Heart right ventricle (tissue), 16 donors: ENCODE measurements around the gene CDC20. TPM values are rescaled to one million over a fixed set of nuclear protein-coding genes. Genes with fewer than 3 reads are reported as not detected.

Source experiments
- ATAC-seq, 8 donors: fragments of 200-7000 bp; cut with Tn5 transposase; one replicate each; pipeline ENCODE4 v1.9.1; 2020; ENCODE audit warnings: mild to moderate bottlenecking in 8 of 8, moderate library complexity in 8 of 8, moderate number of reproducible peaks in 1 of 8
- DNase-seq, 2 donors: peaks; one replicate each; pipeline ENCODE4 v3.0.0-alpha.2; 2020
- H3K27ac ChIP-seq, 10 donors: fragments of 200-600 bp; sonication (generic) in 2 of 10; one replicate each; pipeline versions ENCODE4 v1.5.0 to v1.8.0; 2020 to 2022; ENCODE audit warnings: mild to moderate bottlenecking in 3 of 10
- H3K27me3 ChIP-seq, 7 donors: fragments of 200-600 bp; one replicate each; pipeline ENCODE4 v1.8.0; 2021 to 2022; ENCODE audit warnings: mild to moderate bottlenecking in 2 of 7
- H3K36me3 ChIP-seq, 9 donors: fragments of 200-600 bp; sonication (generic) in 1 of 9; one replicate each; pipeline versions ENCODE4 v1.5.0 to v1.8.0; 2020 to 2022; ENCODE audit warnings: mild to moderate bottlenecking in 2 of 9
- H3K4me1 ChIP-seq, 9 donors: fragments of 200-600 bp; sonication (generic) in 1 of 9; one replicate each; pipeline versions ENCODE4 v1.5.0 to v1.8.0; 2020 to 2022; ENCODE audit warnings: mild to moderate bottlenecking in 4 of 9
- H3K4me3 ChIP-seq, 10 donors: fragments of 200-600 bp; sonication (generic) in 2 of 10; one replicate each; pipeline versions ENCODE4 v1.5.0 to v1.8.0; 2020 to 2022; ENCODE audit warnings: mild to moderate bottlenecking in 7 of 10, moderate library complexity in 2 of 10
- H3K9me3 ChIP-seq, 11 donors: fragments of 200-600 bp in 10 of 11; sonication (generic) in 2 of 11; one replicate each; pipeline versions ENCODE4 v1.5.0 to v1.8.0; 2013 to 2022; ENCODE audit warnings: mild to moderate bottlenecking in 2 of 11, control low read depth in 1 of 11, moderate library complexity in 1 of 11
- WGBS, 2 donors: extraction: QIAGEN DNeasy Blood & Tissue Kit; methylation state at CpG; one replicate each; pipeline ENCODE4 v1.1.7; 2013; ENCODE audit warnings: inconsistent platforms in 1 of 2; 5-methylcytosine and 5-hydroxymethylcytosine counted together
- intact Hi-C, 10 donors: fragments of 100-400 bp; cut with DNase I; formaldehyde crosslinking; loops; one replicate each; pipeline versions ENCODE4 v1.11.1 to v1.14.2; 2022
- polyA plus RNA-seq, 2 donors: library from polyadenylated mRNA; stranded (reverse); fragments of 200-250 nt; gene quantifications; one replicate each; pipeline ENCODE4 v1.2.3, GENCODE V29; 2013
- total RNA-seq, 10 donors: library from RNA; stranded (reverse); fragmentation: NEBNext Ultra II Directional in 3 of 10; extraction: Animal tissue kit (Norgen Biotek cat#: 25700) in 3 of 10; gene quantifications; one replicate each; pipeline versions ENCODE4 v1.2.1 to v1.2.4, GENCODE V29; 2021 to 2023
- TF ChIP-seq, protein P1 (sequence below), 9 donors: fragments of 200-600 bp; sonication (generic) in 2 of 9; IDR thresholded peaks; one replicate each; pipeline versions ENCODE4 v1.5.0 to v1.8.0; 2021 to 2022; ENCODE audit warnings: antibody characterized with exemption in 9 of 9, mild to moderate bottlenecking in 5 of 9, moderate library complexity in 1 of 9
- donor health status: Arrhythmogenic right ventricular cardiomyopathy.
- donor health status: ischemic (EF 13 %, LVEDD 7.1; RV severe dilation, severe dysfunction).
- donor health status: healthy with polysubstance abuse.
- donor health status: DM: no; HTN: yes; CAD: no.
- donor health status: DM: no; HTN: no; CAD: no.
- donor health status: ischemic (EF 25% LVEDD 6.9; RV normal size, moderate dysfunction).
- donor health status: ischemic (EF 25% LVEDD 5.7; RV mildly dilated, moderate dysfunction).
- donor health status: healthy.
- donor health status: DM: yes; HTN: yes; CAD: no.
- donor health status: Ischemic cardiomyopathy.
- donor health status: ischemic (EF 35%, LVEDD 5.7; RV mildly dilated, moderate dysfunction).
- donor health status: nonischemic (EF 11% LVEDD 7.7; RV severe dilation, severe dysfunction).
- donor health status: DM: yes; HTN: yes; CAD: no.
- donor health status: PGD.
- donor health status: ischemic (EF 29% LVEDD 5.4; RV normal size, mild dysfunction).
- donor health status: nonischemic (EF 23%, LVEDD 6.1; RV moderate dilation, normal function).

CDC20 gene
- total and polyA plus RNA-seq, 12 donors: 0.15 to 9.6 (median 1.4) TPM

DNA sequence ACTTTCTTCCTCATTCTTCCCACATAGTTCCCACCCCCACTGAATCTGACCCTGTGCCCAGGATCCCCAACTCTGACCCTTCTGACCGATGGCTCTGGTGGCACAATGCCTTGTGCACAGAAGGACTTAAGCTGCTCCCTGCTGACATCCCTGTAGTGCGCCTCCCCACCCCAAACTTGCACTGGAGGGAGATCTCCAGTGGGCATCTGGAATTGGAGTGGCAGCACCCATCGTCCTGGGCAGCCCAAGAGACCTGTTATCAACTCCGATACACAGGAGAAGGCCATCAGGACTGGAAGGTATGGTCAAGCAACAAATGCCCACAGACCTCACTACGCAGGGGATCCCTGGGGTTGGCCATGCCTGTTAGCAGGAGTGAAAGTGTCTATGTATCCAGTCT lies 12.1 kb upstream of the CDC20 start:
- ATAC-seq (no peak), DNase-seq (no peak)
- 79 to 82% methylated on average over 5 of the region's 5 CpGs for WGBS, 2 donors
- H3K27me3 ChIP-seq: no peaks in the 10 kb centered on the region
- no peak overlapping the region for H3K4me3 ChIP-seq
- intact Hi-C loops: loop anchor here in 3 of 10 donors (5.0 kb wide), 3 partner anchors 44 to 109 kb away; partner anchors contain the start of gene TIE1 (in 1 of the 3)
- peaks cover 10 to 66% (median 28%) of the 10 kb centered on the region in 9 donors for H3K4me1 ChIP-seq
- H3K36me3 ChIP-seq: no peaks in the 10 kb centered on the region
- peak overlapping the region in 9 of 10 donors; percentile 80 to 98 (median 89) for H3K27ac ChIP-seq
- no peaks in the 10 kb centered on the region for H3K9me3 ChIP-seq
- TF ChIP-seq, protein P1, sequence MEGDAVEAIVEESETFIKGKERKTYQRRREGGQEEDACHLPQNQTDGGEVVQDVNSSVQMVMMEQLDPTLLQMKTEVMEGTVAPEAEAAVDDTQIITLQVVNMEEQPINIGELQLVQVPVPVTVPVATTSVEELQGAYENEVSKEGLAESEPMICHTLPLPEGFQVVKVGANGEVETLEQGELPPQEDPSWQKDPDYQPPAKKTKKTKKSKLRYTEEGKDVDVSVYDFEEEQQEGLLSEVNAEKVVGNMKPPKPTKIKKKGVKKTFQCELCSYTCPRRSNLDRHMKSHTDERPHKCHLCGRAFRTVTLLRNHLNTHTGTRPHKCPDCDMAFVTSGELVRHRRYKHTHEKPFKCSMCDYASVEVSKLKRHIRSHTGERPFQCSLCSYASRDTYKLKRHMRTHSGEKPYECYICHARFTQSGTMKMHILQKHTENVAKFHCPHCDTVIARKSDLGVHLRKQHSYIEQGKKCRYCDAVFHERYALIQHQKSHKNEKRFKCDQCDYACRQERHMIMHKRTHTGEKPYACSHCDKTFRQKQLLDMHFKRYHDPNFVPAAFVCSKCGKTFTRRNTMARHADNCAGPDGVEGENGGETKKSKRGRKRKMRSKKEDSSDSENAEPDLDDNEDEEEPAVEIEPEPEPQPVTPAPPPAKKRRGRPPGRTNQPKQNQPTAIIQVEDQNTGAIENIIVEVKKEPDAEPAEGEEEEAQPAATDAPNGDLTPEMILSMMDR (IDR thresholded peaks at IDR 0.05): no peak

DNA sequence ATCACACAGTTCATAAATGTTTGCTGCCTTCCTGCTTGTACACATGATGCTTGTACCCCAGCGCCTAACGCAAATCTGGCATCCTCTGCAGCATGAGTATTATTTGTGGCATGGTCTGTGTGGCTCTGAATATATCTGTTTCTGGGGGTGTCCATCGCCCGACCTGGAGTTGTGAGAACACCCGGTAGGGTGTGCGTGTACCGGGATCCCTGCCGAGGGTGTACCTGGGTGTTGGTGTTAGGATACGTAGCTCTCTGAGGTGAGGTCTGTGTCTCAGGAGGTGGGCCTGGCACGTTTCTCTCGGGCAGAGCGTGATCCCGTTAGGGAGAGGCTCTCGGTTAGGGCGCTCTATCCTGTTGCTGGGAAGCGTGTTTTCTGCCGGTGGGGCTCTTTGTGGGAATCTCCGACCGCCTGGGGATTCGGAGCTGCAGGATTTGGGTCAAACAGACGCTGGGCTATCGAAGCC lies 10.4 kb upstream of the CDC20 start:
- H3K27ac ChIP-seq: peak overlapping the region; percentile 85 to 98 (median 91)
- DNase-seq (no peak), ATAC-seq (peak; percentile 2 to 17 (median 6))
- H3K9me3 ChIP-seq: no peaks in the 10 kb centered on the region
- no peaks in the 10 kb centered on the region for H3K36me3 ChIP-seq
- peak overlapping the region; percentile 8 to 67 (median 59) for H3K4me3 ChIP-seq
- peaks cover 10 to 63% (median 26%) of the 10 kb centered on the region in 9 donors for H3K4me1 ChIP-seq
- no peaks in the 10 kb centered on the region for H3K27me3 ChIP-seq
- 13 to 19% methylated on average over 22 of the region's 22 CpGs for WGBS, 2 donors
- TF ChIP-seq, protein P1 (IDR thresholded peaks at IDR 0.05): no peak
- intact Hi-C loops: loop anchor here in 3 of 10 donors (5.0 kb wide), 3 partner anchors 46 to 111 kb away; partner anchors contain the start of gene TIE1 (in 1 of the 3)

DNA sequence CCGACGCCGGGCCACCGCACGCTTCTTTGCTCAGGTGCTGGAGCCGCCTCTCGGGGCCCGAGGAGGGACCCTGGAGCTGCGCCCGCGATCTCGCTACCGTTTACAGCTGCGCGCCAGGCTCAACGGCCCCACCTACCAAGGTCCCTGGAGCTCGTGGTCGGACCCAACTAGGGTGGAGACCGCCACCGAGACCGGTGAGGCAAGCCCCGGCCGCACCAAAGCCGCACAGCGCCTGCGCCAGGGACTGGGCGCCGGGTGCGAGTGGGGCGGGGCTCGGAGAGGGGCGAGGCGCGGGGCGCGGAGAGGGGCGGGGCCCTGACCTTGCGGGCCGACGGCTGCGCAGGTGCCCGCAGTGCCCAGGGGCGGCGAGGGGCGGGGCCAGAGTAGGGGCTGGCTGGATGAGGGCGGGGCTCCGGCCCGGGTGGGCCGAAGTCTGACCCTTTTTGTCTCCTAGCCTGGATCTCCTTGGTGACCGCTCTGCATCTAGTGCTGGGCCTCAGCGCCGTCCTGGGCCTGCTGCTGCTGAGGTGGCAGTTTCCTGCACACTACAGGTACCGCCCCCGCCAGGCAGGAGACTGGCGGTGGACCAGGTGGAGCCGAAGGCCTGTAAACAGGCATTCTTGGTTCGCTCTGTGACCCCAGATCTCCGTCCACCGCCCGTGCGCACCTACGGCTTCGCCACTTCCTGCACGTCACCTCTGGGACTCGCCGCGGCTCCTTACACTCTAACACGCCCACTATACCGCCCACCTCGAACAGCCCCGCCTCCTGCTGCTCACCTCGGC lies 9.8 kb upstream of the CDC20 start:
- Histone ChIP-seq H3K4me1 (peaks cover 4 to 57% (median 22%) of the 10 kb centered on the region in 9 donors), H3K9me3 (no peaks in the 10 kb centered on the region), H3K4me3 (peak overlapping the region; percentile 8 to 67 (median 59)), H3K27me3 (no peaks in the 10 kb centered on the region), H3K36me3 (no peaks in the 10 kb centered on the region), H3K27ac (peak overlapping the region; percentile 85 to 98 (median 91))
- 1 to 5% methylated on average over 71 to 72 of the region's 72 CpGs for WGBS, 2 donors
- intact Hi-C loops: loop anchor here in 3 of 10 donors (5.0 kb wide), 3 partner anchors 47 to 112 kb away; partner anchors contain the start of gene TIE1 (in 1 of the 3)
- TF ChIP-seq, protein P1 (IDR thresholded peaks at IDR 0.05): peak in 1 of 9 donors; percentile 11
- peak; percentile 84 to 95 (median 90) for ATAC-seq
- DNase-seq: peak; percentile 87

DNA sequence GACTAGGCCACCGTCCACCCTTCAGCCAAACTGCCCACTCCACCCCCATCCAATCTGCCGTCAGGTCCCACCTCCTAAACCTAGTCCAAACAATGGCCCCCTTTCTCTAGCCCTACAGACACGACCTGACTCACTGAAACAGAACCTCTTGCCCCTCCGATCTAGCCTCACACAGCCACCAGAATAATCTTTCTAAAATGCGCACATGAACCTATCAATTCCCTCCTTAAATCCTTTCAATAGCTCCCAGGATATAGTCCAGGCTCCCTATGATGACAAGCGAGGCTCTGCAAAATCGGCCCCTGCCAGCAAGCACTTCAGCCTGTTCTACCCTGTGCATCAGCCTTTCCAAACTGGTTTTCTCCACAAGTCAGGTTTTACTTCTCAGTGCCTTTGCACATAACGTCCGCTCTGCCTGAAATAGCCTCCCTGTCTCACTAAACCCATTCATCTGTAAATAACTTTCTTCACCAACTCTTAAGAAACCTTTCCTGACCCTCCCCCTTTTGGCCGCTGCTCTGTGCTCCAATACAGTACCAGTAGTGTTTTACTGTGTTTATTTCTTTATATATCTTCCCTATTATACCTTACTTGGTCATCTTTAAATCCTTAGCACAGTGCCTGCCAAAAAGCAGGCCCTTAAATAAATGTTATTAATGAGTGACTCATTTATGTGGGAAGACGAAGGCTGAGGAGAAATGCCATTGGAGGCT lies 9.0 kb upstream of the CDC20 start:
- 35 to 46% methylated on average over 11 of the region's 11 CpGs for WGBS, 2 donors
- ATAC-seq: peak in 7 of 8 donors; percentile 24 to 72 (median 46)
- Histone ChIP-seq H3K36me3 (no peaks in the 10 kb centered on the region), H3K9me3 (no peaks in the 10 kb centered on the region), H3K4me3 (peak overlapping the region; percentile 8 to 67 (median 59)), H3K4me1 (peaks cover 1 to 49% (median 17%) of the 10 kb centered on the region in 9 donors), H3K27me3 (no peaks in the 10 kb centered on the region), H3K27ac (peak overlapping the region; percentile 85 to 98 (median 91))
- DNase-seq: peak; percentile 41 to 42
- TF ChIP-seq, protein P1 (IDR thresholded peaks at IDR 0.05): no peak
- intact Hi-C loops: loop anchor here in 3 of 10 donors (5.0 kb wide), 3 partner anchors 47 to 112 kb away; partner anchors contain the start of gene TIE1 (in 1 of the 3)
